K562 (cell line): ENCODE data around the gene H2BK1. TPM values are rescaled to one million over a fixed set of nuclear protein-coding genes. Genes with fewer than 3 reads are reported as not detected.
A peak's percentile ranks its signal among the peaks of the same experiment; 100 is the strongest.

ENCODE experiments used
- ARID3A ChIP-seq: IDR thresholded peaks from 2 replicates; pipeline ENCODE4 v1.6.1; 2012; ENCODE audit warnings: low read depth, low read length, improper control_type of control experiment, borderline replicate concordance
- BMI1 ChIP-seq: fragments of 150-350 bp; IDR thresholded peaks from 2 replicates; pipeline ENCODE4 v1.6.1; 2014; ENCODE audit warnings: low read length
- DLX4 ChIP-seq: fragments of 250-450 bp; sonication (Bioruptor Pico); IDR thresholded peaks from 2 replicates; pipeline ENCODE4 v1.6.1; 2021; ENCODE audit warnings: mild to moderate bottlenecking
- E2F5 ChIP-seq: sonication (generic); formaldehyde crosslinking; IDR thresholded peaks from 2 replicates; pipeline ENCODE4 v1.8.0; 2022; ENCODE audit warnings: mild to moderate bottlenecking, missing genetic modification reagents
- FOXA1 ChIP-seq: fragments of 450-650 bp; IDR thresholded peaks from 2 replicates; pipeline ENCODE4 v1.6.1; 2016; ENCODE audit warnings: mild to moderate bottlenecking, borderline replicate concordance
- HMBOX1 ChIP-seq: sonication (generic); IDR thresholded peaks from 2 replicates; pipeline ENCODE4 v1.6.1; 2016
- HMGXB4 ChIP-seq: sonication (generic); formaldehyde crosslinking; IDR thresholded peaks from 2 replicates; pipeline ENCODE4 v1.8.1; 2023; ENCODE audit warnings: mild to moderate bottlenecking, missing genetic modification reagents
- JUN ChIP-seq, 2 experiments: sonication (generic) in 1 of 2; formaldehyde crosslinking in 1 of 2; IDR thresholded peaks; 2 replicates each; pipeline versions ENCODE4 v1.6.1 to v1.8.0; 2012 to 2022; ENCODE audit warnings: borderline replicate concordance in 2 of 2, mild to moderate bottlenecking in 2 of 2, improper control_type of control experiment in 1 of 2, low read depth in 1 of 2, low read length in 1 of 2, missing genetic modification reagents in 1 of 2
- JUND ChIP-seq, 2 experiments: IDR thresholded peaks; 2 replicates in 1 of 2; 3 replicates in 1 of 2; pipeline ENCODE4 v1.6.1; 2011; ENCODE audit warnings: borderline replicate concordance in 2 of 2, low read depth in 2 of 2, low read length in 2 of 2, improper control_type of control experiment in 1 of 2, missing biosample characterization in 1 of 2, missing genetic modification characterization in 1 of 2, missing genetic modification reagents in 1 of 2
- L3MBTL2 ChIP-seq: fragments of 450-650 bp; IDR thresholded peaks from 2 replicates; pipeline ENCODE4 v1.6.1; 2016; ENCODE audit warnings: mild to moderate bottlenecking, moderate library complexity
- MYBL2 ChIP-seq, 2 experiments: fragments of 450-650 bp in 1 of 2; sonication (generic) in 1 of 2; formaldehyde crosslinking in 1 of 2; IDR thresholded peaks; 2 replicates each; pipeline versions ENCODE4 v1.6.1 to v1.8.1; 2017 to 2022; ENCODE audit warnings: borderline replicate concordance in 1 of 2, inconsistent platforms in 1 of 2, low read depth in 1 of 2, mild to moderate bottlenecking in 1 of 2, missing genetic modification reagents in 1 of 2, moderate library complexity in 1 of 2
- MYNN ChIP-seq, 2 experiments: sonication (generic); formaldehyde crosslinking in 1 of 2; IDR thresholded peaks; 2 replicates each; pipeline versions ENCODE4 v1.5.0 to v1.6.1; 2016 to 2020; ENCODE audit warnings: antibody characterized with exemption in 1 of 2, missing genetic modification reagents in 1 of 2
- PTRF ChIP-seq: fragments of 450-650 bp; IDR thresholded peaks from 2 replicates; pipeline ENCODE4 v1.6.1; 2016; ENCODE audit warnings: mild to moderate bottlenecking, missing genetic modification characterization, missing compliant biosample characterization
- PURB ChIP-seq: sonication (generic); formaldehyde crosslinking; IDR thresholded peaks from 2 replicates; pipeline ENCODE4 v1.9.0; 2021; ENCODE audit warnings: low read depth, mild to moderate bottlenecking, missing genetic modification reagents
- SP1 ChIP-seq: sonication (generic); formaldehyde crosslinking; IDR thresholded peaks from 2 replicates; pipeline ENCODE4 v1.8.1; 2022; ENCODE audit warnings: mild to moderate bottlenecking, missing genetic modification reagents
- SPI1 ChIP-seq: IDR thresholded peaks from 2 replicates; pipeline ENCODE4 v1.6.1; 2011; ENCODE audit warnings: low read depth, low read length, control low read depth, borderline replicate concordance
- TCF15 ChIP-seq: fragments of 250-450 bp; sonication (Bioruptor Pico); IDR thresholded peaks from 2 replicates; pipeline ENCODE4 v1.8.0; 2022; ENCODE audit warnings: moderate library complexity, mild to moderate bottlenecking, inconsistent platforms
- ZNF197 ChIP-seq: fragments of 200-800 bp; sonication (Bioruptor generic); IDR thresholded peaks from 2 replicates; pipeline ENCODE4 v1.6.1; 2016; ENCODE audit warnings: low read depth, missing genetic modification characterization, missing compliant biosample characterization
- ZNF232 ChIP-seq: sonication (generic); formaldehyde crosslinking; IDR thresholded peaks from 2 replicates; pipeline ENCODE4 v1.8.0; 2022; ENCODE audit warnings: mild to moderate bottlenecking, missing genetic modification reagents
- polyA plus RNA-seq, 8 experiments: library from polyadenylated mRNA; depleted of rRNA in 4 of 8; stranded (reverse) in 5 of 8; unstranded in 3 of 8; fragments of >200 nt; fragmentation: Nextera tagmentation in 2 of 8; fragmentation: Illumina TruSeq in 1 of 8; extraction: Ambion mirVana in 2 of 8; extraction: Trizol in 1 of 8; gene quantifications; 2 replicates each; pipeline versions ENCODE4 v1.2.1 to v1.2.3, GENCODE V29; 2011 to 2014; ENCODE audit warnings: inconsistent platforms in 1 of 8, missing spikeins in 1 of 8
- total RNA-seq, 7 experiments: library from RNA; depleted of rRNA in 6 of 7; stranded (reverse); fragments of >200 nt in 6 of 7; fragmentation: Illumina TruSeq in 2 of 7; extraction: Trizol in 2 of 7; gene quantifications; 2 replicates each; pipeline versions ENCODE4 v1.2.1 to v1.2.3, GENCODE V29; 2011 to 2021; ENCODE audit warnings: low replicate concordance in 1 of 7

Gene H2BK1
- total and polyA plus RNA-seq, 9 of the 15 experiments (the other 6 are each of a cell fraction or from before 2014, with no cell fraction given), result not detected

GRCh38 chr7:151168003-151168786 lies 42.1 kb downstream of the H2BK1 start (continued):
- TF ChIP-seq JUN (IDR thresholded peaks at IDR 0.05; ENCODE audit: borderline replicate concordance, low read depth, low read length), result no peak
- peak; percentile 30; the same call in 1 of the 2 replicates for TF ChIP-seq JUN (CRISPR knock-in tag; IDR thresholded peaks at IDR 0.05; ENCODE audit: borderline replicate concordance)
- TF ChIP-seq HMGXB4 (CRISPR knock-in tag), result 0 out of 2 replicates have a peak, but pooled peaks have one; percentile 70
- TF ChIP-seq JUND (IDR thresholded peaks at IDR 0.05; ENCODE audit: borderline replicate concordance, low read depth, low read length), result peak; percentile 39; the same call in 1 of the 2 replicates
- TF ChIP-seq JUND (tag; IDR thresholded peaks at IDR 0.05; ENCODE audit: borderline replicate concordance, low read depth, low read length), result no peak
- TF ChIP-seq HMBOX1, result no peak
- no peak for TF ChIP-seq MYNN (IDR thresholded peaks at IDR 0.05)
- TF ChIP-seq MYNN (CRISPR knock-in tag; IDR thresholded peaks at IDR 0.05), result no peak
- no peak for TF ChIP-seq ARID3A
- TF ChIP-seq PTRF (tag), result no peak
- TF ChIP-seq SP1, result no peak
- TF ChIP-seq ZNF197 (CRISPR knock-in tag), result no peak
- TF ChIP-seq FOXA1, result no peak
- 0 out of 2 replicates have a peak, but pooled peaks have one; percentile 25 for TF ChIP-seq MYBL2 (IDR thresholded peaks at IDR 0.05; ENCODE audit: low read depth)
- TF ChIP-seq MYBL2 (CRISPR knock-in tag; IDR thresholded peaks at IDR 0.05; ENCODE audit: borderline replicate concordance), result no peak
- TF ChIP-seq SPI1, result no peak
- peak; percentile 37; the same call in 1 of the 2 replicates for TF ChIP-seq L3MBTL2
- TF ChIP-seq TCF15 (CRISPR knock-in tag), result no peak
- TF ChIP-seq ZNF232 (CRISPR knock-in tag), result no peak
- no peak for TF ChIP-seq BMI1
- no peak for TF ChIP-seq DLX4 (CRISPR knock-in tag)
- TF ChIP-seq E2F5 (CRISPR knock-in tag), result no peak
- no peak for TF ChIP-seq PURB (CRISPR knock-in tag)
